Ascending aorta (tissue), 2 donors: ENCODE data around the gene RASGRP2. TPM values are rescaled to one million over a fixed set of nuclear protein-coding genes. Genes with fewer than 3 reads are reported as not detected.

Experiments
- DNase-seq, 2 donors: peaks; one replicate each; pipeline ENCODE4 v3.0.0-alpha.2; 2019; ENCODE audit warnings: low spot score in 2 of 2
- H3K27ac ChIP-seq, 2 donors: fragments of 200-600 bp; sonication (generic); one replicate each; pipeline ENCODE4 v1.5.1; 2016 to 2017; ENCODE audit warnings: mild to moderate bottlenecking in 1 of 2
- H3K27me3 ChIP-seq: fragments of 200-600 bp; sonication (generic); one replicate; pipeline ENCODE4 v1.5.1; 2017
- H3K36me3 ChIP-seq, 2 donors: fragments of 200-600 bp; sonication (generic); one replicate each; pipeline ENCODE4 v1.5.1; 2016
- H3K4me1 ChIP-seq, 2 donors: fragments of 200-600 bp; sonication (generic); one replicate each; pipeline ENCODE4 v1.5.1; 2016 to 2017; ENCODE audit warnings: mild to moderate bottlenecking in 1 of 2
- H3K4me3 ChIP-seq, 2 donors: fragments of 200-600 bp; sonication (generic); one replicate each; pipeline ENCODE4 v1.5.1; 2016 to 2017; ENCODE audit warnings: mild to moderate bottlenecking in 1 of 2
- H3K9me3 ChIP-seq, 2 donors: fragments of 200-600 bp; sonication (generic); one replicate each; pipeline ENCODE4 v1.5.1; 2016
- CTCF ChIP-seq, 3 experiments: fragments of 200-600 bp in 2 of 3; fragments of 450-650 bp in 1 of 3; sonication (generic) in 2 of 3; IDR thresholded peaks; one replicate each; pipeline ENCODE4 v1.5.1; 2016 to 2019; ENCODE audit warnings: antibody characterized with exemption in 3 of 3, mild to moderate bottlenecking in 1 of 3, moderate library complexity in 1 of 3
- intact Hi-C: fragments of 100-400 bp; cut with DNase I; formaldehyde crosslinking; loops from one replicate; pipeline ENCODE4 v1.15.1; 2023
- total RNA-seq: library from RNA; depleted of rRNA; stranded (reverse); fragments of >200 nt; gene quantifications from one replicate; pipeline ENCODE4 v1.1.0, GENCODE V29; 2016

Gene RASGRP2
- total RNA-seq, 1 donor from 2014 or later: 44.2 TPM

- intact Hi-C loops: no loop called here
- Histone ChIP-seq H3K4me1 (no peaks in the 10 kb centered on the region), H3K27me3 (no peaks in the 10 kb centered on the region), H3K4me3 (no peak overlapping the region), H3K9me3 (no peaks in the 10 kb centered on the region), H3K36me3 (peaks cover 15 to 22% of the 10 kb centered on the region in 2 donors), H3K27ac (no peak overlapping the region)
- no peak for TF ChIP-seq CTCF (IDR thresholded peaks at IDR 0.05)
- no peak for DNase-seq
Measured at GRCh38 chr11:64751136-64751535, 7.2 kb upstream of the RASGRP2 start.

DNA sequence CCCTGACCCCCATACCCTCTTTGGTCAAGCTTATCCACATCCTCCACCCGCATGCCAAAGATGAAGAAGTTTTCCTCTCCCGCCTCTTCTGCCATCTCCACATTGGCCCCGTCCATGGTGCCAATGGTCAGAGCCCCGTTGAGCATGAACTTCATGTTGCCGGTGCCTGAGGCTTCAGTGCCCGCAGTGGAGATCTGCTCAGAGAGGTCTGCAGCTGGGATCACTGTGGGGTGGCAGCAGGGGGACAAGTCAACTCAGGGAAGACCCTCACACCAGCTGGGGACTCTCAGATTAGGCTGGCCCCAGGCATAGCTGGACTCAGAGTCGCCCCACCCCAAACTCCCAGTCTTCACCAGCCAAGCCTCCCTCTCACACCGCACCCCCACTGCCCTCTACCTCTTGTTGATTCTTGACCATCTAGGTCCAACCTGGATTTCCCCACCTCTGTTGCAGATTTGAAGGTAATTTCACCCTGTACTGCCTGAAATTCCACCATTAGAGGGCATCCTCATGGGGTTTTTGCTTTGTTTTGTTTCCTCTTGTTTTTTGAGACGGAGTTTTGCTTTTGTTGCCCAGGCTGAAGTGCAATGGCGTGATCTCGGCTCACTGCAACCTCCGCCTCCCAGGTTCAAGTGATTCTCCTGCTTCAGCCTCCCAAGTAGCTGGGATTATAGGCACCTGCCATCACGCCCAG lies 6.6 kb upstream of the RASGRP2 start:
- Histone ChIP-seq H3K27ac (no peak overlapping the region), H3K36me3 (peaks cover 15 to 22% of the 10 kb centered on the region in 2 donors), H3K4me3 (no peak overlapping the region), H3K4me1 (no peaks in the 10 kb centered on the region), H3K27me3 (no peaks in the 10 kb centered on the region), H3K9me3 (no peaks in the 10 kb centered on the region)
- no peak for DNase-seq
- TF ChIP-seq CTCF (IDR thresholded peaks at IDR 0.05): no peak
- intact Hi-C loops: no loop called here

DNA sequence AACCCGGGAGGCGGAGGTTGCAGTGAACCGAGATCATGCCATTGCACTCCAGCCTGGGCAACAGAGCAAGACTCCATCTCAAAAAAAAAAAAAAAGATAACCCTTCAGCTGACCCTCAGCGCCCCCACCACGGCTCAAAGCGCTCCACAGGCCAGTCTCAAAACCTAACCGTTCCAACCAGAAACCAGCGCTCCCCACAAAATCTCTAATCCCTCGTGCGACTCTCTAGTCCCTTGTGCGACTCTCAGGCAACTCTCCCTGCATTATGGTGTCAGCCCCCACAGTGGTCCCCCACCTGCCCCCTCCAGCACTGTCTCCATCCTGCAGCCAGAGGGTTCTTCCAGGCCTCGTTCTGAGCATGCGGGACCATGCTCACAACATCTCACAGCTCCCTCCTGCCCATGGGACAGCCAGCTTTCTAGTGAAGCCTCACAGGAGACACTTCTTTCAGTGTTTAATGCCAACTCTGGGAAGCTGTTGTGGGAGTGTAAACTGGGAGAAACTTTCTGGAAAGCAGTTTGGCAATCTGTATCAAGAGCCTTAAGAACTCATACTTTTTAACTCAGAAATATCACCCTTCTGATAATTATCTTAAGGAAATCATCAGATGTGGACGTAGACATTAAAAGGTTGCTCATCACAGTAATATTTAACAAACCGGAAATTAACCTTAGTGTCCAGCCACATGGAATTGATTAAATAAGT lies 4.2 kb upstream of the RASGRP2 start:
- DNase-seq: no peak
- Histone ChIP-seq H3K4me3 (no peak overlapping the region), H3K36me3 (peaks cover 15 to 21% of the 10 kb centered on the region in 2 donors), H3K27me3 (no peaks in the 10 kb centered on the region), H3K9me3 (no peaks in the 10 kb centered on the region), H3K4me1 (peaks cover 0 to 4% of the 10 kb centered on the region in 2 donors), H3K27ac (peak overlapping the region; percentile 98)
- intact Hi-C loops: no loop called here
- TF ChIP-seq CTCF (IDR thresholded peaks at IDR 0.05): no peak

DNA sequence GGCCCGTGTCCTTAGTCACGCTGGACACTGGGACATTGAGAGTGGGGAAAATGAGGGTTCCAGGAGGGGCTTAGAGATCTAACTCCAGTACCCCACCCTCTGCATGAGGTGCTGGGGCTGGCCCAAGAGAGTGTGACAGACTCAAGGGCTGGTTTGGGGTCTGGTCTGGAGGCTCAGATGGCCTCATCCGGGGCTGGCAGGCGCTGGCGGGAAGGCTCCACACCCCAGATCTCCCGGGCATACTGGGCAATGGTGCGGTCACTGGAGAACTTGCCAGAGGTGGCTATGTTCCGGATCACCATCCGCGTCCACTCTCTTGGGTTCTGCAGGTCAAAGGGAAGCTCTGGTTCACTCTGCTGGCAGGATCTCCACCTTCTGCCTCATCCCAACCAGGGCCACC lies 2.5 kb upstream of the RASGRP2 start:
- Histone ChIP-seq H3K4me1 (peaks cover 4 to 11% of the 10 kb centered on the region in 2 donors), H3K36me3 (peaks cover 4 to 11% of the 10 kb centered on the region in 2 donors), H3K27ac (peak overlapping the region; percentile 98), H3K9me3 (no peaks in the 10 kb centered on the region), H3K4me3 (peak overlapping the region in 1 of 2 donors; percentile 89), H3K27me3 (no peaks in the 10 kb centered on the region)
- TF ChIP-seq CTCF (IDR thresholded peaks at IDR 0.05): no peak
- intact Hi-C loops: loop anchor here (1.0 kb wide), 1 partner anchor 32 kb away; the partner anchor contains the start of gene SF1
- no peak for DNase-seq

- intact Hi-C loops: loop anchor here (1.0 kb wide), 1 partner anchor 33 kb away; the partner anchor contains the start of gene SF1
- Histone ChIP-seq H3K4me3 (peak overlapping the region; percentile 86 to 89), H3K27me3 (no peaks in the 10 kb centered on the region), H3K27ac (peak overlapping the region; percentile 98), H3K36me3 (peaks cover 0 to 4% of the 10 kb centered on the region in 2 donors), H3K9me3 (no peaks in the 10 kb centered on the region), H3K4me1 (peaks cover 4 to 11% of the 10 kb centered on the region in 2 donors)
- DNase-seq: peak; percentile 88 to 97
- no peak for TF ChIP-seq CTCF (IDR thresholded peaks at IDR 0.05)
Measured at GRCh38 chr11:64745521-64746328, 1.8 kb upstream of the RASGRP2 start.
